HG02973 (cell line): Measurements from ENCODE around the gene SLC25A29.
A peak's percentile ranks its signal among the peaks of the same experiment; 100 is the strongest.
"Not testable (repeated sequence)": the region's sequence is repeated elsewhere in the genome, so short reads cannot be mapped to it uniquely, and the experiment has no call there.

Experiments used
- ATAC-seq: cut with Tn5 transposase; IDR thresholded peaks from one replicate; pipeline ENCODE4 v1.9.1; 2021; ENCODE audit warnings: moderate library complexity; ENCODE audit not compliant: unreplicated experiment

SLC25A29 gene

DNA sequence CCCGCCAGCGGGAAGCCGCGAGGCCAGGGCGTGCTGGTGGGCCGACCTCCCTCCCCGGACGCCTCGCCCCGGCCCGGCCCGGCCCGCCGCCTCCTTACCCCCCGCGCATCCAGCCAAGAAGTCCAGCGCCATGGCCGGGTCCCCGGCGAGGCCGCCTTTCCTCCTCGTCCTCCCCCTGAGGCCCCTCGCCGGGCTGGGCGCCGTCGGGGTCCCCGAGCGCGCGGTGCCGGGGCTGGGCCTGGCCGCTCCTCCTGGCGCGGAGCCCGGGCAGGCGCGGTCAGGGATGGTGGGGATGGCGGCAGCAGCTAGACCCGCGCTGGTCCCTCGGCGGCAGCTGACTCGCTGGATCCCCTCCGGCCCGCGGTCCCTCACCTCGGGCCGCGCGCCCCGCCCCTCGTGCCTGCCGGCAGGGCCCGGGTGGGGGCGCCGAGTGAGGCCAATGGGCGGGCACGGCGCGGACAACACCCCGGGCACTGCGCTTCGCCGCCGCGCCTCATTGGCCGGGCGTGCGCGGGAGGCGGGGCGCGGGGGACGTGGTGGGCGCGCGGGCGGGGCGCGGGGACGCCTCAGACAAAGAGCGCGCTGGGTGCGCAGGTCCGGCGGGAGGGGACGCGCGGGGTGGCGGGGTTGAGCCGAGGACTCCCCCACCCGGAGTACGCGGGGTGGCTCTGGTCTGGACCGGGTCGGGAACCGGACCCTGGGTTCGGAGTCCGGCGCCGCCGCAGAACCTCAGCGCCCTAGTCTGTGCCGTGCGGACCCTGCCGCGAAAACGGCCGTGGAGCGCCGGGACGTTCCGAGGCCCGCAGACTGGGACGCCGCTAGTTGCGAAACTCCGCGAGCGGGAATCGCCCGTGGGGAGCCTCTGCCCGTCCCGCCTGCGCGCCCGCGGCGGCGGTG is at the start of gene SLC25A29:
SLC25A29 (minus strand) TSS at position 344 of the 897 bp plus-strand sequence; CDS start at position 132, 212 bp downstream.
- peak; percentile 84 for ATAC-seq

- ATAC-seq, result no peak
Observed at GRCh38 chr14:100350986-100351385, 44.7 kb upstream of the SLC25A29 start.

- ATAC-seq, result no peak
Observed at GRCh38 chr14:100350276-100350926, 44.2 kb upstream of the SLC25A29 start.

GRCh38 chr14:100348784-100349685 is 42.8 kb upstream of the SLC25A29 start:
- no peak for ATAC-seq

DNA sequence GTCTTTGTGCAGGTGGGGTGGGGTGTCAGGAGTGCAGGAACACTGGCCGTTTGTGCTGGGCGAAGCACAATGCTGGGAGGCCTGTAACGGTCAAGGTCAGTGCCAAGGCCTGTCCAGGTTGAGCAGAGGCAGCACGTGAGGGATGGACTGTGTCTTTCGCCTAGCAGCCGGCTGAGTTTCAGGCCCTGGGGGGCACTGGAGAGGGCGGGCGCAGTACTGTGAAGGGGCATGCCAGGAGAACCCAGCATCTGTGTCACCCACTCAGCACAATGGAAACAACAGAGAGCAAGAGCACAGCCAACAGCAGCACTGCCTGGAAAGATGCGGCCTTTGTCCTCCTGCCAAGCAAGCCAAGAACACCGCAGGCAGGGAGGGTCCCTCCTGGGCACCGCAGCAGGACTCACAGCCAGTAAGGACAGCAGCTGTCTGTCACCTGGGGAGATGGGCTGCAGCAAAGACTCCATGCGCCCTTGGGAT is 42.0 kb upstream of the SLC25A29 start:
- ATAC-seq, result no peak

DNA sequence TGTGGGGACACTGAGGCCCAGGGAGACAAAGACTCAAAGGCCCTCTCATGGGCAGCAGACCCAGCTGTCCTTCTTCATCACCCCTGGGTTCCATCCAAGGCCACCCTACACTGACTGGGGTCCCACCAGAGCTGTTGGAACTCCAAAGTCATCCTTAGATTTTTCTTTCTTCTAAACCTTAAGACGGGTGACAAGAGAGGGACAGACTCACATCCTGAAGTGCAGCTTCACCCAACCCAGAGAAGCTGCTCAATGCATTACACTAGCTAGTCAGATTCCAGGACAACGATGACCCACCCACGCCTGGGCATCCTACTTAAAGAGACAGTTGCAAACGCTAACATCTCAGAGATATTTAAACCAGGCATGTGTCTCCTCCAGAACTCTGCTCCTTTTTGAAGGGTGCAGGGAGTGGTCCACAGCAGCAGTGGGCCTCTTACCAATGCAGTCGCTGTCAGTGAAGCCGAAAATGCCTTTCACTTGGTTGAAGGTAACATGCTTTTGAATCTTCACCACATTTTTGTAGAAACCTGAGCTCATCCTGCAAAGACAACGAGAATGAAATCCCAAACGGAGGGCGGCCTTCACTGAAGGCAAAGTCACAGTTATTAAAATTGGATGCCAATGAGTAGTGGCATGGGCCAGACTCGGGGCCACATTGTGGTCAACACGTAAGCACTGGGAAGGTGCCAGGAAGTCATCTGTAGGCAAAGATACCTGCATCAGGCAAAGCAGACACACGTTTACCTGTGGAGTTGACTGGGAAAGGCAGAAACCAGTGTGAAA is 40.3 kb upstream of the SLC25A29 start:
- no peak for ATAC-seq

DNA sequence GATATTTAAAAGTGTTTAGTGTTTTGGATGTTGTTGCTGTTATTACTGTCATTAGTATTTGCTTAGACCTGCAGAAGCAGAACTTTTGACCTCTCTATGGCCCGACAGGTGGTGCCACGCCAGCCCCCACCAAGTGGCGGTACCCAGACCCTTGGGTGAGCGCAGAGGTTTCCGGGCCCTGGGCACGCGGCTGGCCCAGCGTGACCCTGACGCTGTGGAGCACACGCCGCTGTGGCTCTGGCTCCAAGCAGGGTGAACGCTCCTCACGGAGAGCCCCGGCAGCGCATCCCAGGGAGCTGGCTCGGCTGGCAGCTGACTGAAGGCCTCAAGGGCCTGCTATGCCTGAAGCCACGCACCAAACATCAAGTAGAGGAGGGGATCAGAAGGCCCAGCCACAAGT is 39.5 kb upstream of the SLC25A29 start:
- ATAC-seq, result no peak

DNA sequence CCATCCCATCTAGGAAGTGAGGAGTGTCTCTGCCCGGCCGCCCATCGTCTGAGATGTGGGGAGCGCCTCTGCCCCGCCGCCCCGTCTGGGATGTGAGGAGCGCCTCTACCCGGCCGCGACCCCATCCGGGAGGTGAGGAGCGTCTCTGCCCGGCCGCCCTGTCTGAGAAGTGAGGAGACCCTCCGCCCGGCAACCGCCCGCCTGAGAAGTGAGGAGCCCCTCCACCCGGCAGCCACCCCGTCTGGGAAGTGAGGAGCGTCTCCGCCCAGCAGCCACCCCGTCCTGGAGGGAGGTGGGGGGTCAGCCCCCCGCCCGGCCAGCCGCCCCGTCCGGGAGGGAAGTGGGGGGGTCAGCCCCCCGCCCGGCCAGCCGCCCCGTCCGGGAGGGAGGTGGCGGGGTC is 38.4 kb upstream of the SLC25A29 start:
- ATAC-seq, result not testable (repeated sequence)

- not testable (repeated sequence) for ATAC-seq
Observed at GRCh38 chr14:100342826-100343225, 36.6 kb upstream of the SLC25A29 start.

DNA sequence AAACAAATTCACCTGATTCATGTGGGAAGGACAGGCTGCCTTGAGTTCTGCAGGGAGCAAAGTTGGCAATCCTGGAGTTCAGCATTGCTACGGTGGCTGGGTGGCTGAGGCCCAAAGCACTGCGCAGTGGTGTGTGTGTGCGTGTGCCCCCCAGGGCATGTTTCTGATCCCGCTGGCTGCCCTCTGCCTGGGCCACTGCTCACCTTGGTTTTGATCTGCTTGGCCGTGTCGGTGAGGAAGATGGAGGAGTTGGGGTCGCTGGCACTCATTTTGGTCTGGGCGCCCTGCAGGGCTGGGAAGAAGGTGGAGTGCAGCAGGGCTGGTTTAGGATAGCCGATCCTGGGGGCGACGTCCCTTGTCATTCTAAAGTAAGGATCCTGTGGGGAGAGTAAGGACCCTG is 36.0 kb upstream of the SLC25A29 start:
- ATAC-seq, result no peak

GRCh38 chr14:100341301-100342031 is 35.2 kb upstream of the SLC25A29 start:
- ATAC-seq, result no peak

DNA sequence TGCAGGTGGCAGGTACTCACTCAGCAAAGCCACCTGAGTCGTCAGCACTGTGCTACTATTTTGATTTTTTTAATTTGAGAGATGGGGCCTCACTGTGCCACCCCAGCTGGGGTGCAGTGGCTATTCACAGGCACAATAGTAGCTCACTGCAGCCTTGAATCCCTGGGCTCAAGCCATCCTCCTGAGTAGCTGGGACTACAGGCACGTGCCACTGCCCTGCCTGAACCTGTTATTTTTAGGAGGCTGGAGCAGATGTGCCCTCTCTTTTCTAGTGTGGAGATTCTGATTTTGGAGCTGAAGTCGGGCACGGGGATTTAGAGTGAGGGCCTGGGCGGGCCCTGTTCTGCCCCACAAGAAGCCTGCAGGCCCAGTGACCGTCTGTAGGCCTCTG is 34.2 kb upstream of the SLC25A29 start:
- no peak for ATAC-seq

- ATAC-seq, result no peak
Observed at GRCh38 chr14:100339766-100340422, 33.6 kb upstream of the SLC25A29 start.

- no peak for ATAC-seq
Observed at GRCh38 chr14:100336618-100337530, 30.6 kb upstream of the SLC25A29 start.

DNA sequence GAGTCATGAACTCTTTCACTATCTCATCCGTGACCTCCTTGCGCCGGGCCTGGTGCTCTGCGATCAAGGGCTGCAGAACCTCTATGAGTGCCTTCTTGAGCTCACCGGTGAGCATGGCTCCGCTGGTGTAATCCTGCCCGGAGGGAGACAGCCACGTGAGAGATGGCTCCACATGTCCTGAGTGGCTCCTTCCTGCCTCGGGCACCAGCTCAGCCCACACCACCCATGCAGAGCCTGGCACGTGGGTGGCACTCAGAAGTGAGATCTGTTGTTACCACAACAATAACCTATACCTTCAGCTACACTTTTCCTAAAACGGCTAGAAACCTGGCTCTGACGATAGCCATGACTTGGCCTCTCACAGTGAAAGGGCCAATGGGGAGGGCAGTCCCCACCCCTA is 28.7 kb upstream of the SLC25A29 start:
- ATAC-seq, result no peak

DNA sequence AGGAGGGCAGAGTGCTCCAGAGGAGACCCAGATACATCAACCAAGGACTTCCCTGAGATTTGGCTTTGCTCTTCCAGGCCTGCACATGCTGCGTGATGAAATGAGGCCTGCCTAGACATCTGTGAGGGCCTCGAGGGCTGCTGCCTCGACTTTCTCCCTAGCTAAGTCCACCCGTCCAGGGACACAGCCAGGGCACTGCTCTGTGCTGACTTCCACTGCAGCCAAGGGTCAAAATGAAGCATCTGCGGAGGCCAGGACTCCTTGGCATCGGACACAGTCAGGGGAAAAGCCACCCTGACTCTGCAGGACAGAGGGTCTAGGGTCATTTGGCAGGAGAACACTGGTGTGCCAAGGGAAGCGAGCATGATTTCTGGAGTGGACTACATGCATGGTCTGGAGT is 27.6 kb upstream of the SLC25A29 start:
- ATAC-seq, result no peak

DNA sequence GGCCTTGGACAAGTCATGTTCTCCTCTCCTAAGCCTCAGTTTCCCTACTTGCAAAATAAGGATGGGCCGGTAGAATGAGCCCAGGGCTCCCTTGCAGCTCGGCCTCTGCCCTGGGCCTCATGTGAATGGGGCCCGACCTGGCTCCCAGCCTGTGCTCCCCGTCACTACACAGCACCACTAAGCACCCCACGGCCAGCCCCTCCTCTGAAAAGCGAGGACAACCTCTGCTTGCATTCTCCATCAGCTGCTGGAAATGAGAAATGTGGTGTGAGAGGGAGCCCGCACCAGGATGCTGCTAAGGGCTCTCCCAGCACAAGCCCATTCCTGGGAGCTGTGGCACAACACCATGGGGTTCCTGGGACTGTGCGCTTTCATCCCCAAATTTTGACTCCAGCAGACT is 27.1 kb upstream of the SLC25A29 start:
- ATAC-seq, result no peak

- ATAC-seq, result peak; percentile 50
Observed at GRCh38 chr14:100332797-100333196, 26.6 kb upstream of the SLC25A29 start.
